Trophoblast cell (in vitro differentiated cells and primary cell): ENCODE results near the gene SDCBP2.

Source experiments
- DNase-seq, 2 donors: peaks; one replicate each; pipeline ENCODE4 v3.0.0-alpha.2; 2016
- H2AFZ ChIP-seq: 2 replicates; pipeline ENCODE4 v1.6.1; 2013; ENCODE audit warnings: low read length, moderate library complexity, mild to moderate bottlenecking; ENCODE audit not compliant: insufficient read depth, poor library complexity
- H2AK5ac ChIP-seq: 2 replicates; pipeline ENCODE4 v1.6.1; 2013; ENCODE audit warnings: mild to moderate bottlenecking, low read length
- H2BK120ac ChIP-seq: 2 replicates; pipeline ENCODE4 v1.6.1; 2013; ENCODE audit warnings: low read length, mild to moderate bottlenecking, moderate library complexity; ENCODE audit not compliant: insufficient read depth, poor library complexity
- H2BK12ac ChIP-seq: 2 replicates; pipeline ENCODE4 v1.6.1; 2013; ENCODE audit warnings: mild to moderate bottlenecking, low read length, moderate library complexity
- H2BK5ac ChIP-seq: 2 replicates; pipeline ENCODE4 v1.6.1; 2013; ENCODE audit warnings: low read length, low read depth, moderate library complexity, mild to moderate bottlenecking; ENCODE audit not compliant: poor library complexity
- H3K14ac ChIP-seq: 2 replicates; pipeline ENCODE4 v1.6.1; 2013; ENCODE audit warnings: mild to moderate bottlenecking, low read length
- H3K18ac ChIP-seq: 2 replicates; pipeline ENCODE4 v1.6.1; 2013; ENCODE audit warnings: mild to moderate bottlenecking, low read length
- H3K23ac ChIP-seq: 2 replicates; pipeline ENCODE4 v1.6.1; 2013; ENCODE audit warnings: low read length
- H3K27ac ChIP-seq: 2 replicates; pipeline ENCODE4 v1.5.1; 2013; ENCODE audit warnings: low read depth, mild to moderate bottlenecking, inconsistent platforms, low read length, moderate library complexity
- H3K27me3 ChIP-seq: 2 replicates; pipeline ENCODE4 v1.6.1; 2013; ENCODE audit warnings: inconsistent platforms, mild to moderate bottlenecking, low read length, moderate library complexity; ENCODE audit not compliant: insufficient read depth
- H3K36me3 ChIP-seq, 2 experiments: 1 replicate in 1 of 2; 2 replicates in 1 of 2; pipeline ENCODE4 v1.6.1; 2013; ENCODE audit warnings: low read length in 2 of 2, mild to moderate bottlenecking in 2 of 2, moderate library complexity in 1 of 2; ENCODE audit not compliant: insufficient read depth in 2 of 2, control insufficient read depth in 1 of 2
- H3K4ac ChIP-seq: 2 replicates; pipeline ENCODE4 v1.6.1; 2013; ENCODE audit warnings: low read depth, mild to moderate bottlenecking, low read length, moderate library complexity
- H3K4me1 ChIP-seq, 2 experiments: 1 replicate in 1 of 2; 2 replicates in 1 of 2; pipeline ENCODE4 v1.6.1; 2013; ENCODE audit warnings: low read length in 2 of 2, mild to moderate bottlenecking in 2 of 2, moderate library complexity in 1 of 2; ENCODE audit not compliant: insufficient read depth in 2 of 2, control insufficient read depth in 1 of 2
- H3K4me2 ChIP-seq: 2 replicates; pipeline ENCODE4 v1.6.1; 2013; ENCODE audit warnings: inconsistent platforms, mild to moderate bottlenecking, low read length, moderate library complexity
- H3K4me3 ChIP-seq: 2 replicates; pipeline ENCODE4 v1.5.1; 2013; ENCODE audit warnings: mild to moderate bottlenecking, low read depth, low read length, inconsistent platforms
- H3K79me1 ChIP-seq: one replicate; pipeline ENCODE4 v1.6.1; 2013; ENCODE audit warnings: low read length
- H3K79me2 ChIP-seq: 2 replicates; pipeline ENCODE4 v1.6.1; 2013; ENCODE audit warnings: low read length, mild to moderate bottlenecking; ENCODE audit not compliant: control insufficient read depth, insufficient read depth, poor library complexity
- H3K9ac ChIP-seq: 2 replicates; pipeline ENCODE4 v1.6.1; 2013; ENCODE audit warnings: mild to moderate bottlenecking, low read length
- H3K9me3 ChIP-seq: 2 replicates; pipeline ENCODE4 v1.6.1; 2013; ENCODE audit warnings: low read depth, mild to moderate bottlenecking, control low read depth, inconsistent platforms, low read length; ENCODE audit not compliant: insufficient read depth
- H4K12ac ChIP-seq: 2 replicates; pipeline ENCODE4 v1.6.1; 2013; ENCODE audit warnings: low read depth, mild to moderate bottlenecking, low read length, moderate library complexity
- H4K8ac ChIP-seq: 2 replicates; pipeline ENCODE4 v1.6.1; 2013; ENCODE audit warnings: low read depth, mild to moderate bottlenecking, low read length, moderate library complexity
- H4K91ac ChIP-seq: one replicate; pipeline ENCODE4 v1.6.1; 2013; ENCODE audit warnings: low read depth, mild to moderate bottlenecking, low read length, moderate library complexity
- WGBS: extraction: QIAGEN DNeasy Blood & Tissue Kit; methylation state at CpG from one replicate; pipeline ENCODE4 v1.1.7; 2013; ENCODE audit warnings: missing lambda C conversion rate; ENCODE audit not compliant: insufficient read length, insufficient coverage; ENCODE audit errors: extremely low coverage; 5-methylcytosine and 5-hydroxymethylcytosine counted together

The SDCBP2 gene

DNA sequence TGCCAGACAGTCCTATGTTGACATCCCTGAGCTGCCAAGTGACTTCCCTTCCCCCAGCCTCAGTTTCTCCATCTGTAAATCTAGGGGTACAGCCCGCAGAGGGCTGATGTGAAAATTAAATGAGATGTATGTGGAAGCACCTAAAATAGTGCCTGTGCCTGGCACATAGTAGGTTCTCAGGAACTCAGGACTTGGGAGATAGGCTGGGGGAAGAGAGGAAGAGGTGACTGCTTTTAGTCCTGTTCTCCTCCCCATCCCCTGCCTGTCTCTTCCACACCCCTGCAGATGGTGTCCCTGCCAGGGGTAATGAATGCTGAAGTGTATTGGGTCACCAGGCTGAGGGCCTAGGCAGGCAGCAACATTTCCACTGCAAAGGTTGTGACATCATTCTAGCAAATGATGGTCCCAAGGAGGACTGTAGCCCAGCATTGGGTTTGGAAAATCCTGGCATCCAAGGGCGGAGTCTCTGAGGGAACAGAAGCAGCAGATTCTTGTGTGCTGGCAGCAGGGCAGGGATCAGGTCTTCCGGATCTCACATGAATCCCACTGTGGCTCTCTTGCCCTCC lies 61.0 kb downstream of the SDCBP2 start:
- H3K9me3 ChIP-seq = no peaks in the 10 kb centered on the region
- H3K36me3 ChIP-seq = no peaks in the 10 kb centered on the region
- H3K14ac ChIP-seq = no peak overlapping the region
- H4K12ac ChIP-seq = no peak overlapping the region
- H3K4me2 ChIP-seq = no peak overlapping the region
- no peak overlapping the region for H3K23ac ChIP-seq
- no peak overlapping the region for H2BK12ac ChIP-seq
- H3K79me1 ChIP-seq = no peaks in the 10 kb centered on the region
- no peaks in the 10 kb centered on the region for H3K27me3 ChIP-seq
- no peak overlapping the region for H4K91ac ChIP-seq
- H3K4ac ChIP-seq = no peak overlapping the region
- no CpG with 5 or more reads among the region's 3 CpGs for WGBS
- H2AK5ac ChIP-seq = no peak overlapping the region
- no peak overlapping the region for H4K8ac ChIP-seq
- peaks cover 0 to 6% of the 10 kb centered on the region in 2 experiments for H3K4me1 ChIP-seq
- H3K4me3 ChIP-seq = no peak overlapping the region
- H3K18ac ChIP-seq = no peak overlapping the region
- H2AFZ ChIP-seq = no peak overlapping the region
- no peak overlapping the region for H2BK120ac ChIP-seq
- no peaks in the 10 kb centered on the region for H3K79me2 ChIP-seq
- no peak overlapping the region for H3K27ac ChIP-seq
- DNase-seq = no peak
- no peak overlapping the region for H3K9ac ChIP-seq
- H2BK5ac ChIP-seq = no peak overlapping the region

DNA sequence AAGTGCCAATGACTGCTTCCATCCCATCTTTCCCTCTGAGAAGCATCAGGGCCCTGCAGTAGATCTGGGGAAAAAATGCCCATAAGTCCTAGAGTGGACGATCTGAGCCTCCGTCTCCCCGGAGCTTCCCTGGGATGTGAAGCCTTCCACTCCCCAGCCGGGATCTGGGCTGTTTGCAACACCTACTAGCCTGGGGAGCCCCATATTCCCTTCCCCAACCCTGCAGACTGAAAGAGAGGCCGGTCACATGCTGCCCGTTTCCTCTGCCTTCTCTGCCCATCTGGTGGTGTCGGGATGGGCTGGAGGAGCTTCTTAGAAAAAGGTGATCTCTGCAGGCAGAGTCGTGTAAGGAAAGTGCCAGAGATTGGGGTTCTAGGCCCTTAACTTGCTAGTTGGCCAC lies 61.8 kb downstream of the SDCBP2 start:
- no peak overlapping the region for H3K27ac ChIP-seq

DNA sequence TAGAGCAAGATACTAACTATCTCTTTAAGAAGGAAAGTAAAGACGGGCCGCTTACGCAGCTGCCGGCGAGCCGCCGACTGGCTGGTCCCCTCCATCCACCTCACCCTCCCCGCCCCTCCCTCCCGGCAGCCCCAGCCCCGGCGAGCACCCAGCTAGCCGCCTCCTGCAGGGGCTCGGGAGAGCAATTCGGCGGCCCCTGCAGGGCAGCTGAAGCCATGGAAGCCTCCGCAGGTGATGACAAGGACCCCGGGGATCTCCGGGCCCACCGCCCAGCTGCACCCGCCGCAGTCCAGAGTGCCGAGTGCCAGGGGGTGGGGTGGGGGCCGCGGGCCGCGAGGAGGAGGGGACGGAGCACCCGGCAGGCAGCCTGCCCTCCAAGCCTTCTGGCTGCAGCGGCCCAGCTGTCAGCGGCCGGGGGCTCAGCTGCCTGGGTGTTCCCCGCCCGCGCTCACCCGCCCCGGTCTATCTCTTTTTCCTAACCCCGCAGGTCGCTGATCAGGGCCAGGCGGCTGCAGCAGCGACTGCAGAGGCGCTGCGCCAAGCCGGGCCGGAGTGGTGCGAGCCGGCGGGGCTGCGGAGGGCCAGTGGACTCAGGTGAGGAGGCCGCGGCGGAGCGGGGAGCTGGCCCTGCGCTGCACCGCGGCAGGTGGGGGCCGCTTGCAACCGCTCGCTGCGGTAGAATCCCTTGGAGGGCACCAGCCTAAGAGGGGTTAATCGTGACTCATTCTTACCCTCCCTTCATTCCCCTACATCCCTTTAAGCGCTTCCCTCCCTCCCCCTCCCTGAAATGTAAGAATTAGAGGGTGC lies 62.6 kb downstream of the SDCBP2 start, which contains the start of gene SNPH:
Gene SNPH, plus strand, starts transcription at position 128 of the 807 bp plus-strand sequence. CDS start 29,946 bp downstream, outside the sequence.
- H3K4me3 ChIP-seq = peak within 1 kb of the TSS; percentile 67
- H4K8ac ChIP-seq = peak within 1 kb of the TSS; percentile 24
- H4K12ac ChIP-seq = no peak within 1 kb of the TSS
- H3K27ac ChIP-seq = no peak within 1 kb of the TSS
- H3K14ac ChIP-seq = no peak within 1 kb of the TSS
- no peaks in the 10 kb centered on the region for H3K79me1 ChIP-seq
- H3K23ac ChIP-seq = no peak within 1 kb of the TSS
- no peaks in the 10 kb centered on the region for H3K79me2 ChIP-seq
- H3K9me3 ChIP-seq = no peaks in the 10 kb centered on the region
- DNase-seq = peak in 1 of 2 donors; percentile 51
- H2AFZ ChIP-seq = peak within 1 kb of the TSS; percentile 80
- H3K36me3 ChIP-seq = no peaks in the 10 kb centered on the region
- peak within 1 kb of the TSS; percentile 93 for H3K4me2 ChIP-seq
- H3K4me1 ChIP-seq = peaks cover 0 to 6% of the 10 kb centered on the region in 2 experiments
- no peaks in the 10 kb centered on the region for H3K27me3 ChIP-seq
- H2AK5ac ChIP-seq = no peak within 1 kb of the TSS
- H3K18ac ChIP-seq = no peak within 1 kb of the TSS
- H2BK12ac ChIP-seq = no peak within 1 kb of the TSS
- no peak within 1 kb of the TSS for H4K91ac ChIP-seq
- no peak within 1 kb of the TSS for H3K9ac ChIP-seq
- H3K4ac ChIP-seq = no peak within 1 kb of the TSS
- H2BK120ac ChIP-seq = no peak within 1 kb of the TSS
- H2BK5ac ChIP-seq = no peak within 1 kb of the TSS
- no CpG with 5 or more reads among the region's 61 CpGs for WGBS

More for the DNA sequence above, 61.8 kb downstream of the SDCBP2 start:
- H2AK5ac ChIP-seq = no peak overlapping the region
- H3K36me3 ChIP-seq = no peaks in the 10 kb centered on the region
- no peak for DNase-seq
- H3K14ac ChIP-seq = no peak overlapping the region
- no CpG with 5 or more reads among the region's 8 CpGs for WGBS
- H3K4me1 ChIP-seq = peaks cover 0 to 6% of the 10 kb centered on the region in 2 experiments
- no peak overlapping the region for H2BK12ac ChIP-seq
- no peaks in the 10 kb centered on the region for H3K79me2 ChIP-seq
- H3K18ac ChIP-seq = no peak overlapping the region
- no peak overlapping the region for H3K4ac ChIP-seq
- no peak overlapping the region for H4K91ac ChIP-seq
- no peak overlapping the region for H3K23ac ChIP-seq
- H2BK5ac ChIP-seq = no peak overlapping the region
- no peak overlapping the region for H3K4me2 ChIP-seq
- no peak overlapping the region for H4K12ac ChIP-seq
- H3K79me1 ChIP-seq = no peaks in the 10 kb centered on the region
- H3K9ac ChIP-seq = no peak overlapping the region
- H3K9me3 ChIP-seq = no peaks in the 10 kb centered on the region
- no peak overlapping the region for H2AFZ ChIP-seq
- no peak overlapping the region for H2BK120ac ChIP-seq
- H4K8ac ChIP-seq = no peak overlapping the region
- H3K27me3 ChIP-seq = no peaks in the 10 kb centered on the region
- no peak overlapping the region for H3K4me3 ChIP-seq

DNA sequence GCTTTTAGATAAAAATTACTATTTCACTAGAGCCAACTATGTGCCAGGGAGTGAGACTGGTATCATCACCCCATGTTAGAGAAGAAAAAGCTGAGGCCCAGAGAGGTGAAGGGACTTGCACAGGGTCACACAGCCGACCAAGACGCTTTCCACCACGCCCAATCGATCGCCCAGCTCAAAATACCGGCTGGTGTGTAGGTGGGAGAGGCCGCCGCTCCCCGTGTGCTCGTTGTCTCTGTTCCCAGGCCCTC lies 63.1 kb downstream of the SDCBP2 start:
- H3K79me2 ChIP-seq = no peaks in the 10 kb centered on the region
- no CpG with 5 or more reads among the region's 10 CpGs for WGBS
- H3K18ac ChIP-seq = no peak overlapping the region
- no peaks in the 10 kb centered on the region for H3K36me3 ChIP-seq
- peak overlapping the region; percentile 24 for H4K8ac ChIP-seq
- no peak overlapping the region for H3K23ac ChIP-seq
- no peak overlapping the region for H2BK120ac ChIP-seq
- H3K4ac ChIP-seq = no peak overlapping the region
- H3K9ac ChIP-seq = no peak overlapping the region
- H2AK5ac ChIP-seq = no peak overlapping the region
- H3K4me2 ChIP-seq = peak overlapping the region; percentile 93
- H3K4me3 ChIP-seq = no peak overlapping the region
- no peak overlapping the region for H3K14ac ChIP-seq
- no peaks in the 10 kb centered on the region for H3K27me3 ChIP-seq
- H2AFZ ChIP-seq = no peak overlapping the region
- DNase-seq = no peak
- H4K12ac ChIP-seq = no peak overlapping the region
- H3K9me3 ChIP-seq = no peaks in the 10 kb centered on the region
- no peak overlapping the region for H2BK12ac ChIP-seq
- no peak overlapping the region for H4K91ac ChIP-seq
- peaks cover 0 to 6% of the 10 kb centered on the region in 2 experiments for H3K4me1 ChIP-seq
- H2BK5ac ChIP-seq = no peak overlapping the region
- H3K27ac ChIP-seq = no peak overlapping the region
- H3K79me1 ChIP-seq = no peaks in the 10 kb centered on the region
